Gastrocnemius medialis (tissue), 4 donors: ENCODE measurements around the gene R3HDM1. TPM values are rescaled to one million over a fixed set of nuclear protein-coding genes. Genes with fewer than 3 reads are reported as not detected.

Experiments used
- ATAC-seq, 2 donors: fragments of 150-250 bp; one replicate each; pipeline ENCODE4 v1.9.1; 2016
- DNase-seq, 2 donors: peaks; one replicate each; pipeline ENCODE4 v3.0.0-alpha.2; 2019
- H3K27ac ChIP-seq, 4 donors: fragments of 200-600 bp; sonication (generic); 1 replicate in 1 of 4; 2 replicates in 3 of 4; pipeline ENCODE4 v1.5.1; 2016 to 2018; ENCODE audit warnings: mild to moderate bottlenecking in 2 of 4, moderate library complexity in 1 of 4
- H3K27me3 ChIP-seq, 3 donors: fragments of 200-600 bp; sonication (generic) in 2 of 3; 1 replicate in 1 of 3; 2 replicates in 2 of 3; pipeline versions ENCODE4 v1.5.1 to v1.6.0; 2016 to 2019; ENCODE audit warnings: mild to moderate bottlenecking in 1 of 3, moderate library complexity in 1 of 3
- H3K36me3 ChIP-seq, 2 donors: fragments of 200-600 bp; sonication (generic) in 1 of 2; one replicate each; pipeline ENCODE4 v1.5.1; 2017 to 2018
- H3K4me1 ChIP-seq, 2 donors: fragments of 200-600 bp; sonication (generic) in 1 of 2; one replicate each; pipeline ENCODE4 v1.5.1; 2016 to 2017; ENCODE audit warnings: mild to moderate bottlenecking in 2 of 2
- H3K4me3 ChIP-seq, 4 donors: fragments of 200-600 bp; sonication (generic) in 3 of 4; 1 replicate in 1 of 4; 2 replicates in 3 of 4; pipeline ENCODE4 v1.5.1; 2016 to 2019; ENCODE audit warnings: mild to moderate bottlenecking in 2 of 4
- H3K9me3 ChIP-seq, 3 donors: fragments of 200-600 bp; sonication (generic) in 2 of 3; 1 replicate in 1 of 3; 2 replicates in 2 of 3; pipeline ENCODE4 v1.5.1; 2016 to 2019
- CTCF ChIP-seq, 5 experiments: fragments of 450-650 bp in 3 of 5; fragments of 200-600 bp in 2 of 5; sonication (generic) in 2 of 5; IDR thresholded peaks in 4 of 5; conservative IDR thresholded peaks in 1 of 5; 1 replicate in 4 of 5; 2 replicates in 1 of 5; pipeline ENCODE4 v1.5.1; 2016 to 2019; ENCODE audit warnings: antibody characterized with exemption in 5 of 5, mild to moderate bottlenecking in 3 of 5, moderate library complexity in 3 of 5
- POLR2A ChIP-seq, 2 donors: fragments of 450-650 bp; IDR thresholded peaks; one replicate each; pipeline ENCODE4 v1.6.1; 2017; ENCODE audit warnings: antibody characterized with exemption in 2 of 2, mild to moderate bottlenecking in 2 of 2, moderate library complexity in 2 of 2
- in situ Hi-C, 4 donors: fragments of 200-750 bp; cut with MboI; loops; one replicate each; pipeline versions ENCODE4 v1.15.0 to v1.8.0; 2017; ENCODE audit warnings: low sequenced_read_pairs in 4 of 4
- intact Hi-C: fragments of 100-400 bp; cut with DNase I; formaldehyde crosslinking; loops from one replicate; pipeline ENCODE4 v1.15.1; 2023; ENCODE audit warnings: low total_unique reads
- microRNA counts, 2 donors: library from miRNA; unstranded; fragments of <30 nt; microRNA quantifications; one replicate each; lab custom pipeline; 2016
- microRNA-seq, 2 donors: library from miRNA; unstranded; fragments of <30 nt; microRNA quantifications; one replicate each; pipeline ENCODE4, GENCODE V29; 2016; ENCODE audit warnings: borderline replicate concordance in 2 of 2
- total RNA-seq, 4 donors: library from RNA; depleted of rRNA; stranded (reverse); fragments of >200 nt; gene quantifications; one replicate each; pipeline versions ENCODE4 v1.1.0 to v1.2.3, GENCODE V29; 2016

The R3HDM1 gene
- total RNA-seq, 4 donors from 2014 or later, result 13.5 to 35.7 (median 19.1) TPM

- intact Hi-C loops, result no loop called here
- TF ChIP-seq POLR2A (IDR thresholded peaks at IDR 0.05) (no peak), CTCF (IDR thresholded peaks at IDR 0.05 in 4 of 5, conservative IDR thresholded peaks at IDR 0.05 in 1 of 5) (no peak)
- DNase-seq (no peak), ATAC-seq (no peak)
- H3K27me3 ChIP-seq, result no peaks in the 10 kb centered on the region
- H3K27ac ChIP-seq, result no peak overlapping the region
- no peaks in the 10 kb centered on the region for H3K9me3 ChIP-seq
- peaks cover 9 to 96% of the 10 kb centered on the region in 2 donors for H3K36me3 ChIP-seq
- in situ Hi-C loops, result no loop called here
- H3K4me3 ChIP-seq, result no peak overlapping the region
- H3K4me1 ChIP-seq, result no peaks in the 10 kb centered on the region
Measured at GRCh38 chr2:135773319-135773718, 242.0 kb downstream of the R3HDM1 start.

- H3K27me3 ChIP-seq, result no peaks in the 10 kb centered on the region
- H3K27ac ChIP-seq, result no peak overlapping the region
- DNase-seq, result no peak
- intact Hi-C loops (no loop called here), in situ Hi-C loops (no loop called here)
- no peaks in the 10 kb centered on the region for H3K9me3 ChIP-seq
- H3K4me3 ChIP-seq, result no peak overlapping the region
- peaks cover 9 to 96% of the 10 kb centered on the region in 2 donors for H3K36me3 ChIP-seq
- ATAC-seq, result no peak
- H3K4me1 ChIP-seq, result no peaks in the 10 kb centered on the region
- TF ChIP-seq CTCF (IDR thresholded peaks at IDR 0.05 in 4 of 5, conservative IDR thresholded peaks at IDR 0.05 in 1 of 5), result no peak
- TF ChIP-seq POLR2A (IDR thresholded peaks at IDR 0.05), result no peak
Measured at GRCh38 chr2:135773917-135774316, 242.6 kb downstream of the R3HDM1 start.

MicroRNAs within 50 kb of the gene (microRNA counts, 767-probe panel; counts per million panel counts)
- microRNA hsa-miR-128 (lab: Ali Mortazavi, UCI), result 356 to 448 counts per million in 2 donors

Small RNA genes lying within 50 kb of the gene (microRNA-seq; reads per million reads assigned to microRNA genes)
- 5,046 to 6,178 reads per million in 2 donors for gene MIR128-1

Other genes with a start within 250 kb of the R3HDM1 start
- 1 to 10 TPM; 1.9 to 4.8 (median 2.9) TPM for gene ZRANB3, start 266 bp upstream of the R3HDM1 start, total RNA-seq
- 10 to 100 TPM; 54.8 to 85.1 (median 77.0) TPM for gene UBXN4, start 210.4 kb downstream of the R3HDM1 start, total RNA-seq